OCI-LY7 (cell line): ENCODE results near the gene TFRC.
"Not testable (repeated sequence)": the region's sequence is repeated elsewhere in the genome, so short reads cannot be mapped to it uniquely, and the experiment has no call there.

Experiments
- EZH2phosphoT487 ChIP-seq: fragments of 200-600 bp; sonication (generic); IDR thresholded peaks from 2 replicates; pipeline ENCODE4 v1.6.1; 2018; ENCODE audit warnings: low read depth, borderline replicate concordance, mild to moderate bottlenecking, mixed run types, antibody characterized with exemption, low read length, moderate library complexity, mixed read lengths
- TF ChIP-seq, protein P1 (sequence below): fragments of 200-600 bp; sonication (generic); conservative IDR thresholded peaks from 2 replicates; pipeline ENCODE4 v1.5.1; 2014; ENCODE audit warnings: mild to moderate bottlenecking, antibody characterized with exemption, low read length, moderate library complexity, mixed read lengths

- TF ChIP-seq, protein P1, sequence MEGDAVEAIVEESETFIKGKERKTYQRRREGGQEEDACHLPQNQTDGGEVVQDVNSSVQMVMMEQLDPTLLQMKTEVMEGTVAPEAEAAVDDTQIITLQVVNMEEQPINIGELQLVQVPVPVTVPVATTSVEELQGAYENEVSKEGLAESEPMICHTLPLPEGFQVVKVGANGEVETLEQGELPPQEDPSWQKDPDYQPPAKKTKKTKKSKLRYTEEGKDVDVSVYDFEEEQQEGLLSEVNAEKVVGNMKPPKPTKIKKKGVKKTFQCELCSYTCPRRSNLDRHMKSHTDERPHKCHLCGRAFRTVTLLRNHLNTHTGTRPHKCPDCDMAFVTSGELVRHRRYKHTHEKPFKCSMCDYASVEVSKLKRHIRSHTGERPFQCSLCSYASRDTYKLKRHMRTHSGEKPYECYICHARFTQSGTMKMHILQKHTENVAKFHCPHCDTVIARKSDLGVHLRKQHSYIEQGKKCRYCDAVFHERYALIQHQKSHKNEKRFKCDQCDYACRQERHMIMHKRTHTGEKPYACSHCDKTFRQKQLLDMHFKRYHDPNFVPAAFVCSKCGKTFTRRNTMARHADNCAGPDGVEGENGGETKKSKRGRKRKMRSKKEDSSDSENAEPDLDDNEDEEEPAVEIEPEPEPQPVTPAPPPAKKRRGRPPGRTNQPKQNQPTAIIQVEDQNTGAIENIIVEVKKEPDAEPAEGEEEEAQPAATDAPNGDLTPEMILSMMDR, result not testable (repeated sequence)
- TF ChIP-seq EZH2phosphoT487, result not testable (repeated sequence)
These were observed 63.7 kb downstream of the TFRC start for GRCh38 chr3:196018159-196018558.
